ENCODE data around the gene FOXI1. TPM values are rescaled to one million over a fixed set of nuclear protein-coding genes. Genes with fewer than 3 reads are reported as not detected.

FOXI1 gene
- polyA plus RNA-seq, 3 donors = 0.24 TPM; not detected in 2

DNA sequence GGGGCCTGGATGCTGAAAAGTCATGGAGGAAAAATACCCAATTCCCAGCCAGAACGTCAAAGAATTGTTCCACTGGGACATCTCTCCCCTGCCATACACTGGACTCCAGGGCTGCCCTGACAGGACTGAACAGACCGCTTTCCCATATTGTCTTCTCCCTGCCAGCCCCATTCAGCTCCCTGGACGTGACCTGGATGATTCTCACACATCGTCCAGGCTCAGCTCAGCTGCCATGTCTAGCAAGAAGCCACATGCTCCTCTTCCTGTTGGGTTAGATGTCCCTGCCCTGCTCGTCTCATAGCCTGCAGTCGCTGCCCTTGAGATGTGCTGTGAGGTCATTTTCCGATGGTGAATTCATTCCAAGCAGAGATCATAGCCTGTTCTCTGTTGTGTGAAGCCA, 37.4 kb downstream of the FOXI1 start:
- no peak overlapping the region for H3K27ac ChIP-seq (ENCODE audit: low read depth, low read length)
- WGBS, 3 donors = 71 to 79% (median 76%) methylated on average over 7 of the region's 7 CpGs

- 81 to 84% (median 82%) methylated on average over 2 of the region's 2 CpGs for WGBS, 3 donors
- no peak overlapping the region for H3K27ac ChIP-seq (ENCODE audit: low read depth, low read length)
Measured at GRCh38 chr5:170143710-170144109, 38.0 kb downstream of the FOXI1 start.

- H3K27ac ChIP-seq (ENCODE audit: low read depth, low read length) = no peak overlapping the region
- WGBS, 3 donors = 80 to 92% (median 89%) methylated on average over 11 of the region's 11 CpGs
Measured at GRCh38 chr5:170144286-170145023, 38.8 kb downstream of the FOXI1 start.

GRCh38 chr5:170145462-170145861, 39.8 kb downstream of the FOXI1 start:
- H3K27ac ChIP-seq (ENCODE audit: low read depth, low read length) = no peak overlapping the region
- WGBS, 3 donors = 67 to 76% (median 74%) methylated on average over 4 of the region's 4 CpGs

DNA sequence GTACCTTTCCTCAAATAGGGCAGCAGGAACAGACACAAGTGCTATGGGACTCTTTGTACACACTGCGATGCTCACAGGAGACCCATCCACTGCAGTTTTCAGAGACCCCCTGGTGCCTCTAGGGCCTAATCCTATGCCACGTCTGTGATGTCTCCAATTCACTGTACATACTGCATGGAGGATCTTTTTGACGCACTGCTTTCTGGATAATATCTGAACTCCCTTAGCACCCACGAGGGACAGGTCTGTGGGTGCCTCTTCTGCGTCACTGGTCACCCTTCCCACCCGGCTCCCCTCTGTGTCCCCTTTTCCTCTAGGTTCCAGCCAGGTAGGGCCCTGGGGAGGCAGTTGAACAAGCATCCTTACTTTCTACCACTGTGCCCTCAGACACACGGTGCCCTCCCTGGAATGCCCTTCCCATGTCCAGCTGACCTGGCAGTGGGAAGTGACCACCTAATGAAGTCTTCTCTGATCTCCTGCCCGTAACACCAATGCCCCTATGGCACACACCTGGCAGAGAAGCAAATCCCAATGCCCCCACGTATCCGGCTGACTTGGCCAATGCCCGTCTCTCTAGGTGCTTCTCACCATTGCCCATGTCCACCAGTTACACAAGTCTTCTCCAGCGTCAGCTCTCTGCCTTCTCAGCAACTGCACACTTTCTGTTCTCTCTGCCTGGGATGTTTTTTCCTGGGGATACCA, 41.5 kb downstream of the FOXI1 start:
- 69 to 94% (median 90%) methylated on average over 12 of the region's 12 CpGs for whole genome bisulfite sequencing, 3 donors
- no peak overlapping the region for H3K27ac ChIP-seq (ENCODE audit: low read depth, low read length)

GRCh38 chr5:170147753-170148264, 42.1 kb downstream of the FOXI1 start:
- H3K27ac ChIP-seq (ENCODE audit: low read depth, low read length) = no peak overlapping the region
- WGBS, 3 donors = 71 to 77% (median 73%) methylated on average over 4 of the region's 4 CpGs

DNA sequence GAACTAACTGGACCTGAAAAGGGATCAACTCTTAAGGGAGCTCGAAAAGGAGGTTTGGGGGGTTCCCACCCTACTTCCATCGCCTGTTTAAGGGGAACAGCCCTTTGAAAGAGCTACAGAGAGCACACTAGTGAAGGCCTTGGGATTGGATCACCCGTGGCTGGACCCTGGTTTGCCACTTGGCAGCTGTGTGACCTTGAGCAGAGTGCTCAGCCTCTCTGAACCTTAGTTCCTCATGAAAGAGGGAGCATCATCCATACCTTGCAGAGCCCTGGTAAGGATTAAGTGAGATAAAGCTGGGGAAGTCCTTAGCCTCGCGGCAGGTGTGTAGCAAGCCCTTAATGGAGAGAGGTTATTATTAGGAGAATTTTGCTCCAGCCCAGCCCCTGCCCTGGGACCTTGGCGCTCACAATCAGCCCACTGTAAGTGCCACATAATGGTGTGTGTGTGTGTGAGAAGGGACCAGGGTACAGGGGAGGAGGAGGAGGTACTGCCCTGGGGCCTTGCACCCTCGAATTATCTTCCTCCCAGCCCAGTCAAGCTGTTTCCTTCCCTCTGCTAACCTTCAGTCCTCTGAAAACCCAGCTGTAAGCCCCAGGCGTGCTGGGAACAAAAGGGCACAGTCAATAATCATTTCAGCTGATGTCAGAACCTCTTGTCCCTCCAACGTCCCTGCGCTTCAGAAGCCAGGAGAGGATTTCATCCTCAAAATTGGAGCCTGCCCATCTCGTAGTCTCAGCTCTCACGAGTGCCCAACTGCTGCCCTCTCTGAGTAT, 42.9 kb downstream of the FOXI1 start:
- H3K27ac ChIP-seq (ENCODE audit: low read depth, low read length) = no peak overlapping the region
- 64 to 83% (median 78%) methylated on average over 12 of the region's 12 CpGs for WGBS, 3 donors

DNA sequence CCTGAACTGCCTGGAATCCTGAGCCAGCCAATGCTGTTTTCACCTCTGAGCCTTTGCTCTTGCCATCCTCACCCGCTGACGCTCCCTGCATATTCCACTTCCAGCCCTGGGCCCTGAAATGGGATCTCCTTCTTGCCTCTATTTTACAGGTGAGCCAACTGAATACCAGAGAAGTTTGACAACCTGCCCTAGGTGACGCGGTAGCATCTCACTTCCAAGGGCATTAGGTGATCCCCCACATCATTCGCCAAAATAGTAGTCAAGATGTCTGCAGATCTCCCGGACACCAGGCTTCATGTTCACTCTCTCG, 43.5 kb downstream of the FOXI1 start:
- H3K27ac ChIP-seq (ENCODE audit: low read depth, low read length) = no peak overlapping the region
- WGBS, 3 donors = 91 to 97% (median 95%) methylated on average over 7 of the region's 7 CpGs

DNA sequence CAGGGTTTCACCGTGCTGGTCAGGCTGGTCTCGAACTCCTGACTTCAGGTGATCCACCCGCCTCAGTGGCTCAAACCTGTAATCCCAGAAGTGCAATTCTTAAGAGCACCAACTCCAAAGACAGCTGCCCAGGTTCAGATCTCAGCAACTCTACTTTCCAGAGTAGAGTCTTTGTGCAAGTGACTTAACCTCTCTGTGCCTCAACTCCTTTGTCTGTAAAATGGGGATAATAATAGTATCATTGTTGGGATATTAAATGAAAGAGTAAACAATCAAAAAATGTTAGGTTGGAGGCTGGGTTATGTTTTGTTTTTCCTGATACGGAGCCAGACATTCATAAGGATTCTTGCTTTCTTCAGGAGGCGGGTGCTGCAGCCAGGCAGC, 45.0 kb downstream of the FOXI1 start:
- 79 to 85% (median 85%) methylated on average over 5 of the region's 5 CpGs for WGBS, 3 donors
- H3K27ac ChIP-seq (ENCODE audit: low read depth, low read length) = no peak overlapping the region

DNA sequence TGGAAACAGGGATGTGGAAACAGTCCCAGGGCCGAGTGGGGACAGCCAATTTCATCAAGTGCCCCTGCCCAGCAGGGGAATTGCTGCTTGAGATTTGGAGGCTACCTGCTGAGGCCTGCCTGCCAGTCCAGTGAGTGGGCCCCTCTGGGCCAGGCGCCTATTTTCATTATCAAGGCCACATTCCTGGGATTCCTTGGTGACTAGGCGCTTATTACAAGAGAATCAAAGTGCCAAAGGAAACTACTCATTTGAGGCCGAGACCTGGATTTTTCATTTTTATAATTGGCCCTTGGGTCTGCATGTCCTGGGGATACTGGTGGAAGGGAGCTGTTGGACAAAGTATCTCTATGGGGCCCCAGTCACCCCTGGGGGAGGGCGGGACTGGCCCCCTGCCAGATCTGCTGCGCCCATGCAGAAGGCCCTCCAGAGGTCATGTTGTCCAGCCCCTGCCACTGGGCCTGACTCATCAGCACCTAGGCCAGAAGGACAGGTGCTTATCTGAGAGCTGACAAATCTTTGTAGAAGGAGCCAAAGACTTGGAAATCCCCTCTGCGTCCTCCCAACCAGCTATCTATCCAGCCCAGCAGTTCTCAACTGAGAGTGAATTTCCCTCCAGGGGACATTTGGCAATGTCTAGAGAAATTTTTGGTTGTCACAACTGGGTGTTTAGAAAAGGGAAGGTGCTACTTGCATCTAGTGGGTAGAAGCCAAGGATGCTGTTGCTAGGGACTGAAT, 45.6 kb downstream of the FOXI1 start:
- H3K27ac ChIP-seq (ENCODE audit: low read depth, low read length) = no peak overlapping the region

GRCh38 chr5:170152767-170153166, 47.1 kb downstream of the FOXI1 start:
- H3K27ac ChIP-seq (ENCODE audit: low read depth, low read length) = no peak overlapping the region
- 81 to 86% (median 84%) methylated on average over 3 of the region's 3 CpGs for WGBS, 3 donors

More for the DNA sequence above, 45.6 kb downstream of the FOXI1 start:
- 48 to 71% (median 65%) methylated on average over 7 of the region's 7 CpGs for WGBS, 3 donors

DNA sequence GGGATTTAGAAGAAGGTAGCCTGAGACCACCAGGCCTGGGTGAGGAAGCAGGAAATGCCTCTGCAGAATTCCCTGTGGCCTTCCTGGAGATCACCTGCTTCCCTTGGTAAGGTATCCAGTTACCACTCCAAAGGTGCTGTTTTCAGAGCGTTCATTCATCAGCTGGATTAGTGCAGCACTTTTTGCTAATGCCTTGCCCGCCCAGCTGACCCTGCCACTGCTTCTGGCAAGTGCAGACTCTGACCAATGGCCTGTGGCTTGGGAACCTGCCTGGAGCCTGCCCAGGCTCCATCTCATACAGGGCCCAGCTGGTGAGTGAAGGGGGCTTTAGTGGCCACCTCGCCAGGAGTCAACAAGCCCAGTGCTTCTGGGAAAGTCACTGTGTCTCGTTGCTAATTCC, 48.6 kb downstream of the FOXI1 start:
- H3K27ac ChIP-seq (ENCODE audit: low read depth, low read length) = no peak overlapping the region
- 72 to 89% (median 86%) methylated on average over 4 of the region's 4 CpGs for WGBS, 3 donors

DNA sequence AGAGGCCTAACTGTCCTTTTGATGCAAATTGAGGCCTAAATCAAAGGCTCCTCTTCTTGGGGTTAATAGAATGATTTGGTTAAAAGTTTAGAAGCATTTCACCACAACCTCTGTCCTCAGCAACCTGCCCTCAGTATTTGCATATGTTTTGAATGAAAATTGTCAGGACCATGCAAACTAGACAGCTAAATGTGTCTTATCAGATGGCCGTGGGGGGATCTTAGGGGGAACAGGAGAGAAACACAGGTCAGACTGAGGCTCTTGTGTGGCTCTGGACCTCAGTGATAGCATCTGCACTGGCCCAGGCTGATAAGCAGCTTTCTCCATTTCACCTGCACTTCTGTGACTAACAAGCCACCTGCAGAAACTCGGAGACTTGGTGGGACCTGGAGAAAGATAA, 49.0 kb downstream of the FOXI1 start:
- H3K27ac ChIP-seq (ENCODE audit: low read depth, low read length) = no peak overlapping the region
- 61 to 84% (median 79%) methylated on average over 2 of the region's 2 CpGs for WGBS, 3 donors

GRCh38 chr5:170155771-170156170, 50.1 kb downstream of the FOXI1 start:
- 84 to 93% (median 91%) methylated on average over 3 of the region's 3 CpGs for WGBS, 3 donors
- H3K27ac ChIP-seq (ENCODE audit: low read depth, low read length) = no peak overlapping the region

DNA sequence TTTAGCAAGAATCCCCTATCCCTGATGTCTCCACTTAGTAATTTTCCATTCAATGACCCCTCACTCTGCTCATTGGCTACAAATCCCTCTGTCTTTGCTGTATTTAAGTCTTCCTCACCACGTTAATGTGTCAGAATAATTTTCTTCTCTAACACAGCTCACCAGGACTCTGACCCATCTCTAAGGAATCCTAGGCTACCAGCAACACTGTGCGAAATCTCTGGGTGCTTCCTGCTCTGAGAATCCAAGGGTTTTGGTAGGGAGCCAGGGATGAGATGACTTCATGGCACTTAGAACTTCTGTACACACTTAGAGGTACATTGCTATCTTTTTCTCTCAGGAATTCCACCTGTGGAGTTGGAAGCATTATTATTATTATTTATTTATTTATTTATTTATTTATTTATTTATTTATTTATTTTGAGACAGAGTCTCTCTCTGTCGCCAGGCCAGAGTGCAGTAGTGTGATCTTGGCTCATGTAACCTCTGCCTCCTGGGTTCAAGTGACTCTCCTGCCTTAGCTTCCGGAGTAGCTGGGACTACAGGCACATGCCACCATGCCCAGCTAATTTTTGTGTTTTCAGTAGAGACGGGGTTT, 53.5 kb downstream of the FOXI1 start:
- no peak overlapping the region for H3K27ac ChIP-seq (ENCODE audit: low read depth, low read length)
- WGBS, 3 donors = 69 to 89% (median 83%) methylated on average over 5 of the region's 5 CpGs
